GM23338 (cell line): ENCODE data around the gene MED13. TPM values are rescaled to one million over a fixed set of nuclear protein-coding genes. Genes with fewer than 3 reads are reported as not detected.

Experiments
- ATAC-seq: fragments of 200-7000 bp; cut with Tn5 transposase; 3 replicates; pipeline ENCODE4 v1.9.1; 2020
- DNase-seq: peaks from one replicate; pipeline ENCODE4 v3.0.0-alpha.2; 2015; ENCODE audit warnings: low spot score
- H2AFZ ChIP-seq: fragments of 200-600 bp; sonication (generic); 2 replicates; pipeline ENCODE4 v1.8.0; 2016; ENCODE audit warnings: antibody characterized with exemption, mild to moderate bottlenecking, moderate library complexity
- H3F3A ChIP-seq: fragments of 200-600 bp; sonication (generic); replicated peaks from 2 replicates; pipeline ENCODE4 v1.8.0; 2017; ENCODE audit warnings: antibody characterized with exemption, mixed run types, low read depth
- H3K27ac ChIP-seq: fragments of 200-600 bp; sonication (generic); 2 replicates; pipeline ENCODE4 v1.6.1; 2016; ENCODE audit warnings: low read depth
- H3K27me3 ChIP-seq: fragments of 200-600 bp; sonication (generic); 2 replicates; pipeline ENCODE4 v1.8.0; 2016; ENCODE audit warnings: mild to moderate bottlenecking, mixed run types, moderate library complexity; ENCODE audit not compliant: insufficient read depth
- H3K36me3 ChIP-seq: fragments of 200-600 bp; sonication (generic); 2 replicates; pipeline ENCODE4 v1.8.0; 2016; ENCODE audit warnings: mild to moderate bottlenecking; ENCODE audit not compliant: insufficient read depth
- H3K4me1 ChIP-seq: fragments of 200-600 bp; sonication (generic); 2 replicates; pipeline ENCODE4 v1.8.0; 2016; ENCODE audit warnings: mild to moderate bottlenecking, moderate library complexity; ENCODE audit not compliant: insufficient read depth
- H3K4me2 ChIP-seq: fragments of 200-600 bp; sonication (generic); 2 replicates; pipeline ENCODE4 v1.7.1; 2017; ENCODE audit warnings: mixed run types
- H3K4me3 ChIP-seq: fragments of 200-600 bp; sonication (generic); 2 replicates; pipeline ENCODE4 v1.6.1; 2016; ENCODE audit warnings: mixed run types
- H3K79me2 ChIP-seq: fragments of 200-600 bp; sonication (generic); replicated peaks from 2 replicates; pipeline ENCODE4 v1.8.0; 2017; ENCODE audit warnings: mild to moderate bottlenecking; ENCODE audit not compliant: insufficient read depth
- H3K9me2 ChIP-seq: fragments of 200-600 bp; sonication (generic); 2 replicates; pipeline ENCODE4 v1.8.0; 2017; ENCODE audit not compliant: insufficient read depth
- H4K20me1 ChIP-seq: fragments of 200-600 bp; sonication (generic); replicated peaks from 2 replicates; pipeline ENCODE4 v1.8.0; 2017; ENCODE audit warnings: mild to moderate bottlenecking; ENCODE audit not compliant: insufficient read depth
- H3K27ac Mint-ChIP-seq: 2 replicates; pipeline ENCODE4 v1.8.0; 2020; ENCODE audit warnings: inconsistent platforms, mild to moderate bottlenecking, moderate library complexity, mixed read lengths
- H3K27me3 Mint-ChIP-seq: 3 replicates; pipeline ENCODE4 v1.8.0; 2022; ENCODE audit warnings: low read depth, mild to moderate bottlenecking, moderate library complexity, mixed read lengths, inconsistent platforms; ENCODE audit not compliant: insufficient read depth, poor library complexity
- H3K36me3 Mint-ChIP-seq: 3 replicates; pipeline ENCODE4 v1.8.0; 2021; ENCODE audit warnings: low read depth, mild to moderate bottlenecking, inconsistent platforms, moderate library complexity, mixed read lengths
- H3K4me1 Mint-ChIP-seq: 3 replicates; pipeline ENCODE4 v1.8.0; 2020; ENCODE audit warnings: mild to moderate bottlenecking, inconsistent platforms, mixed read lengths
- H3K4me3 Mint-ChIP-seq: 3 replicates; pipeline ENCODE4 v1.8.0; 2021; ENCODE audit warnings: moderate library complexity, mild to moderate bottlenecking, inconsistent platforms, mixed read lengths
- H3K9me3 Mint-ChIP-seq: 3 replicates; pipeline ENCODE4 v1.8.0; 2020; ENCODE audit warnings: moderate library complexity, mild to moderate bottlenecking, inconsistent platforms, mixed read lengths
- CREB1 ChIP-seq: fragments of 250-450 bp; sonication (Bioruptor Pico); IDR thresholded peaks from 2 replicates; pipeline ENCODE4 v1.5.0; 2020; ENCODE audit warnings: low read depth, mild to moderate bottlenecking, moderate library complexity
- CTCF ChIP-seq, 2 experiments: fragments of 200-600 bp in 1 of 2; sonication (generic) in 1 of 2; conservative IDR thresholded peaks; 2 replicates each; pipeline versions ENCODE4 v1.5.1 to v1.6.1; 2016 to 2017; ENCODE audit warnings: antibody characterized with exemption in 2 of 2, low read depth in 2 of 2, mild to moderate bottlenecking in 2 of 2, moderate library complexity in 1 of 2
- ETS1 ChIP-seq: IDR thresholded peaks from 2 replicates; pipeline ENCODE4 v1.6.1; 2016; ENCODE audit warnings: antibody characterized with exemption
- EZH2 ChIP-seq: fragments of 200-600 bp; sonication (generic); IDR thresholded peaks from one replicate; pipeline ENCODE4 v1.8.0; 2017; ENCODE audit warnings: antibody characterized with exemption, mild to moderate bottlenecking, low read depth; ENCODE audit not compliant: unreplicated experiment
- EZH2phosphoT487 ChIP-seq: fragments of 200-600 bp; sonication (generic); IDR thresholded peaks from one replicate; pipeline ENCODE4 v1.8.1; 2018; ENCODE audit warnings: antibody characterized with exemption; ENCODE audit not compliant: unreplicated experiment
- JUNB ChIP-seq: IDR thresholded peaks from one replicate; pipeline ENCODE4 v1.6.1; 2016; ENCODE audit warnings: antibody characterized with exemption; ENCODE audit not compliant: unreplicated experiment
- NANOG ChIP-seq: IDR thresholded peaks from 2 replicates; pipeline ENCODE4 v1.6.1; 2016; ENCODE audit warnings: antibody characterized with exemption, borderline replicate concordance
- POLR2AphosphoS5 ChIP-seq: IDR thresholded peaks from 2 replicates; pipeline ENCODE4 v1.6.1; 2016; ENCODE audit warnings: antibody characterized with exemption, low read depth
- REST ChIP-seq: IDR thresholded peaks from one replicate; pipeline ENCODE4 v1.6.1; 2018; ENCODE audit warnings: antibody characterized with exemption; ENCODE audit not compliant: unreplicated experiment
- STAT1 ChIP-seq: IDR thresholded peaks from one replicate; pipeline ENCODE4 v1.6.1; 2016; ENCODE audit warnings: antibody characterized with exemption; ENCODE audit not compliant: unreplicated experiment
- ZNF114 ChIP-seq: fragments of 250-450 bp; sonication (Bioruptor Pico); IDR thresholded peaks from 2 replicates; pipeline ENCODE4 v1.5.0; 2020; ENCODE audit warnings: mild to moderate bottlenecking, moderate library complexity
- ZNF331 ChIP-seq: fragments of 250-450 bp; sonication (Bioruptor Pico); IDR thresholded peaks from 2 replicates; pipeline ENCODE4 v1.5.0; 2020; ENCODE audit warnings: low read depth, mild to moderate bottlenecking, moderate library complexity
- ZNF462 ChIP-seq: fragments of 250-450 bp; sonication (Bioruptor Pico); IDR thresholded peaks from 2 replicates; pipeline ENCODE4 v1.5.0; 2020; ENCODE audit warnings: mild to moderate bottlenecking, moderate library complexity
- polyA plus RNA-seq: library from polyadenylated mRNA; unstranded; fragments of >200 nt; fragmentation: Nextera tagmentation; extraction: Ambion mirVana; gene quantifications from 2 replicates; pipeline ENCODE4 v1.2.1, GENCODE V29; 2016
- total RNA-seq: library from RNA; depleted of rRNA; stranded (reverse); fragments of >200 nt; shearing (Covaris generic); gene quantifications from 2 replicates; pipeline ENCODE4 v1.2.3, GENCODE V29; 2014

MED13 gene
- total and polyA plus RNA-seq, 2 experiments from 2014 or later, result 13.0 to 45.8 TPM

- Mint-ChIP-seq H3K9me3 (no peaks in the 10 kb centered on the region), H3K4me3 (no peak overlapping the region), H3K4me1 (no peaks in the 10 kb centered on the region), H3K27ac (no peak overlapping the region), H3K27me3 (peaks cover 3% of the 10 kb centered on the region), H3K36me3 (peaks cover 47% of the 10 kb centered on the region)
- Histone ChIP-seq H3K4me1 (no peaks in the 10 kb centered on the region), H3K36me3 (peaks cover 45% of the 10 kb centered on the region), H3K4me2 (no peak overlapping the region), H3K9me2 (no peaks in the 10 kb centered on the region), H3K4me3 (no peak overlapping the region), H2AFZ (no peak overlapping the region), H4K20me1 (peaks cover 8% of the 10 kb centered on the region; the same call in 1 of the 2 replicates), H3K27ac (no peak overlapping the region), H3K27me3 (no peaks in the 10 kb centered on the region), H3K79me2 (peaks cover 26% of the 10 kb centered on the region), H3F3A (no peaks in the 10 kb centered on the region)
- ATAC-seq, result no peak
- TF ChIP-seq ZNF331 (no peak), CTCF (conservative IDR thresholded peaks at IDR 0.05; ENCODE audit: low read depth in 2 of 2) (no peak), REST (no peak), JUNB (no peak), ETS1 (no peak), EZH2 (no peak), ZNF462 (CRISPR knock-in tag) (no peak), CREB1 (no peak), POLR2AphosphoS5 (no peak), EZH2phosphoT487 (no peak), ZNF114 (CRISPR knock-in tag) (no peak), STAT1 (no peak), NANOG (no peak)
- no peak for DNase-seq
Measured at GRCh38 chr17:61984821-61985220, 80.3 kb downstream of the MED13 start.
